ENCODE measurements around the gene ACYP2.

Gene ACYP2

GRCh38 chr2:54207666-54208195, 92.3 kb downstream of the ACYP2 start:
- H3K4me3 Mint-ChIP-seq: no peak overlapping the region
- no peaks in the 10 kb centered on the region for H3K9me3 Mint-ChIP-seq
- H3K4me1 Mint-ChIP-seq (ENCODE audit: low read depth): no peaks in the 10 kb centered on the region
- no peaks in the 10 kb centered on the region for H3K27me3 Mint-ChIP-seq (ENCODE audit: low read depth)
- no peaks in the 10 kb centered on the region for H3K36me3 Mint-ChIP-seq (ENCODE audit: low read depth)
- H3K27ac Mint-ChIP-seq: no peak overlapping the region

DNA sequence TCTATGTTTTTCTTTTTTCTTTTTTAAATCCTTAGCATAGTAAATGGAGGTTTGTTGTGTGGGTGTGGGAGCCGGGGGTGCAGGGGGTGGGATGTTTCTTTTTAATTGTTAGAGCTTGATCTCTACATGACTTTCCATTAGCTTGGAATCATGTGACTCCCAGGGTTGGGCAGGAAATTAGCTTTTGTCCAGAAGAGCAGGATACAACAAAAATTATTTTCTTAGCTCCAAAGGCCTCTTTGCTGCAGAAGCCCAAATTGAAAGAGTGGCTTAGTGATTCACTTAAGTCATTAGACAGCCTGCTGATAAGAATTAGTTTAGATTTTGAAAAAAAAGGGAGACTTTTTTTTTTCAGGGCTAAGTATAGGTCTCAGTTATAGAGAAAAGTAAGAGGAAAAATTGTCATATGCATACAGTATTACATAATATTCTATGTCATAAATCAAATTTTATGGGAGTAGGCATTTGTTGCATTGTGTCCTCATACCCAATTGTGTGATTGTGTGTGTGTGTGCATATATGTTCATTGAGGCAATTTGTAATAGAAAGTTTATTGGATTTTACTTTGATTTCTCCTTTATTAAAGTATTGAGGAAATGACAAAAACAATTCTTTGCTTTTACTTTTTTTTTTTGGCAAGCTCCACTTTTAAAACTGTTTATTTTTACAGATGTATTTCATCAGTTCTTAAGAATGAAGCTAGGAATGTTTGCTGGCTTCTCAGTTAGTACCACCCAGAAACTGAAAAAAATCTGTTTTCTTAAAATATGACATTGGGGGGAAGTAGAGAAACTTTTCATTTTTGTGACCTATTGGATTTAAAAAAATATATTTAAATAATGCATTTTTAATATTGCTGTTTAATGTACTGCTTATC, 93.2 kb downstream of the ACYP2 start:
- H3K4me3 Mint-ChIP-seq: no peak overlapping the region
- H3K4me1 Mint-ChIP-seq (ENCODE audit: low read depth): no peaks in the 10 kb centered on the region
- H3K9me3 Mint-ChIP-seq: no peaks in the 10 kb centered on the region
- no peaks in the 10 kb centered on the region for H3K36me3 Mint-ChIP-seq (ENCODE audit: low read depth)
- no peak overlapping the region for H3K27ac Mint-ChIP-seq
- no peaks in the 10 kb centered on the region for H3K27me3 Mint-ChIP-seq (ENCODE audit: low read depth)

DNA sequence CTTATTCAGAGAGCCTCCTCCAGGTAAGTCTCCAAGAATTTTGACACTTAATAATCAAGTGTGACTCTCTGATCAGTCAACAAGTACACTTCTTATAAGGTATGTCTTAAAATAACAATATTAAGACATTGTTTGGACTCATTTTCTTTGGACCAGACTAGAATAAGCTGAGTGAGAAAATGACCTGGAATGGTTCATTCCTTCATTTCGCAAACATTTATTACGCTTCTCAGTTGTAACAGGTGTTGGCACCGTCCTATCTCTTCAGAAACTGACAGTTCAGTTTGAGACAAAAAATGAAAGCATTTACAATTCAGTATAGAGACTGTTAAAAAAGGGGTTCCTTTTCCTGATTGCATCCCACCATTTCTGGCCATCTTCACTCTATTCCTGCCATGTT, 94.0 kb downstream of the ACYP2 start:
- Mint-ChIP-seq H3K4me3 (no peak overlapping the region), H3K27me3 (ENCODE audit: low read depth) (no peaks in the 10 kb centered on the region)

GRCh38 chr2:54212456-54212855, 97.0 kb downstream of the ACYP2 start:
- Mint-ChIP-seq H3K9me3 (peaks cover 14% of the 10 kb centered on the region), H3K4me1 (ENCODE audit: low read depth) (no peaks in the 10 kb centered on the region), H3K36me3 (ENCODE audit: low read depth) (peaks cover 4% of the 10 kb centered on the region), H3K27ac (no peak overlapping the region), H3K4me3 (no peak overlapping the region), H3K27me3 (ENCODE audit: low read depth) (no peaks in the 10 kb centered on the region)

More for the DNA sequence above, 94.0 kb downstream of the ACYP2 start:
- Mint-ChIP-seq H3K4me1 (ENCODE audit: low read depth) (no peaks in the 10 kb centered on the region), H3K36me3 (ENCODE audit: low read depth) (peaks cover 4% of the 10 kb centered on the region), H3K9me3 (peaks cover 5% of the 10 kb centered on the region), H3K27ac (no peak overlapping the region)

DNA sequence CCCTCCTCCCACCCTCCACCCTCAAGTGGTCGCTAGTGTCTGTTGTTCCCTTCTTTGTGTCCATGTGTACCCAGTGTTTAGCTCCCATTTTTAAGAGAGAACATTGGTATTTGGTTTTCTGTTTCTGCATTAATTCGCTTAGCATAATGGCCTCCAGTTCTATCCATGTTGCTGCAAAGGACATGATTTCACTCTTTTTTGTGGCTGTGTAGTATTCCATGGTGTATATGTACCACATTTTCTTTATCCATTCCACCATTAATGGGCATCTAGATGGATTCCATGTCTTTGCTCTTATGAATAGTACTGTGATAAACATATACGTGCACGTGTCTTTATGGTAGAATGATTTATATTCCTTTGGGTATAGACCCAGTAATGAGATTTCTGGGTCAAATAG, 97.7 kb downstream of the ACYP2 start:
- H3K9me3 Mint-ChIP-seq: peaks cover 14% of the 10 kb centered on the region
- no peaks in the 10 kb centered on the region for H3K4me1 Mint-ChIP-seq (ENCODE audit: low read depth)
- no peaks in the 10 kb centered on the region for H3K27me3 Mint-ChIP-seq (ENCODE audit: low read depth)
- H3K36me3 Mint-ChIP-seq (ENCODE audit: low read depth): peaks cover 4% of the 10 kb centered on the region
- H3K4me3 Mint-ChIP-seq: no peak overlapping the region
- no peak overlapping the region for H3K27ac Mint-ChIP-seq

GRCh38 chr2:54224997-54225396, 109.6 kb downstream of the ACYP2 start:
- Mint-ChIP-seq H3K4me3 (no peak overlapping the region), H3K4me1 (ENCODE audit: low read depth) (peaks cover 9% of the 10 kb centered on the region)

DNA sequence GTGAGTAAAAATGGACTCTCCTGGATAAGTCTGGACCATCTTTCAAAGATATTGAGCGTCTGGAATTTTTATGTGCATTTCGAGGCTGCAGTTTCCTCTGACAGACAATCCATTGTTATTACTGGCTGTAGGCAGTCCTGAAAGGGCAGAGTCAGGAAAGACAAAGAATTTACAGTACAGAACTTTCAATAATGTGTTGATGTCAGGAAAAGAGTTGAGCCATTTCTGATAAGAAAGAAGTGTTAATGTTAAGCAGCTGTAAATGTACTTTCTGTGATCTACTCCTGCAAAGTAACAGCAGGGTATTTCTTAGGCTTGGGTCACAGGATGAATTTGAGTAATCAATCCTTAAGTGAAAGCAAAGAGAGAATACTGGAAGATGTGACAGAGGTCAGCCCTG, 110.8 kb downstream of the ACYP2 start:
- no peaks in the 10 kb centered on the region for H3K9me3 Mint-ChIP-seq
- H3K4me1 Mint-ChIP-seq (ENCODE audit: low read depth): peaks cover 9% of the 10 kb centered on the region
- H3K27ac Mint-ChIP-seq: no peak overlapping the region
- H3K36me3 Mint-ChIP-seq (ENCODE audit: low read depth): no peaks in the 10 kb centered on the region
- H3K27me3 Mint-ChIP-seq (ENCODE audit: low read depth): no peaks in the 10 kb centered on the region
- H3K4me3 Mint-ChIP-seq: no peak overlapping the region

More at GRCh38 chr2:54224997-54225396, 109.6 kb downstream of the ACYP2 start:
- Mint-ChIP-seq H3K36me3 (ENCODE audit: low read depth) (no peaks in the 10 kb centered on the region), H3K27ac (no peak overlapping the region), H3K27me3 (ENCODE audit: low read depth) (no peaks in the 10 kb centered on the region), H3K9me3 (no peaks in the 10 kb centered on the region)

- H3K27me3 Mint-ChIP-seq (ENCODE audit: low read depth): no peaks in the 10 kb centered on the region
These were observed 112.4 kb downstream of the ACYP2 start for GRCh38 chr2:54227798-54228197.

DNA sequence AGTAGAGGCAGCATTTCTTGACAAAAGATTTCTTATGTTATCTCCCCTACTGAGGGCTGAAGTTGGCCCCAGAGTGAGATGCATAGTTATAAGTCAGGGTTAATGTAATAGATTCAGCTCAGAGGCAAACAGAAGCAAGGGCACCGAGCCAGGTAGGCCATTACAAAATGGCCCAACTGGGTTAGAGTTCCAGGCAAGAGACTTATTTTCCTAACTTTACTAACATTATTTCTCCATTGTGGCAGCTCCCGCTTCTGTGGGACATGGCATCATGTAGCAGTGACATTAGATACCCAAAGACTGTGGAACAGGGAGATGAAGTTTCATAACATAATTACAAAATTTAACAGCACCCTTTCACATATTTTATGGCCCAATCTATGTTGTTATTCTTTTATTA, 113.5 kb downstream of the ACYP2 start:
- Mint-ChIP-seq H3K9me3 (peaks cover 6% of the 10 kb centered on the region), H3K36me3 (ENCODE audit: low read depth) (no peaks in the 10 kb centered on the region), H3K4me3 (no peak overlapping the region), H3K27ac (no peak overlapping the region), H3K4me1 (ENCODE audit: low read depth) (peaks cover 9% of the 10 kb centered on the region), H3K27me3 (ENCODE audit: low read depth) (no peaks in the 10 kb centered on the region)

More at GRCh38 chr2:54227798-54228197, 112.4 kb downstream of the ACYP2 start:
- H3K27ac Mint-ChIP-seq: no peak overlapping the region
- H3K36me3 Mint-ChIP-seq (ENCODE audit: low read depth): no peaks in the 10 kb centered on the region
- H3K9me3 Mint-ChIP-seq: peaks cover 6% of the 10 kb centered on the region
- no peak overlapping the region for H3K4me3 Mint-ChIP-seq
- H3K4me1 Mint-ChIP-seq (ENCODE audit: low read depth): peaks cover 9% of the 10 kb centered on the region

- peaks cover 4% of the 10 kb centered on the region for H3K4me1 Mint-ChIP-seq (ENCODE audit: low read depth)
- no peak overlapping the region for H3K4me3 Mint-ChIP-seq
- no peaks in the 10 kb centered on the region for H3K27me3 Mint-ChIP-seq (ENCODE audit: low read depth)
- H3K27ac Mint-ChIP-seq: no peak overlapping the region
- no peaks in the 10 kb centered on the region for H3K36me3 Mint-ChIP-seq (ENCODE audit: low read depth)
- peaks cover 6% of the 10 kb centered on the region for H3K9me3 Mint-ChIP-seq
These were observed 118.6 kb downstream of the ACYP2 start for GRCh38 chr2:54233832-54234649.

GRCh38 chr2:54237428-54237827, 122.0 kb downstream of the ACYP2 start:
- Mint-ChIP-seq H3K27me3 (ENCODE audit: low read depth) (no peaks in the 10 kb centered on the region), H3K27ac (no peak overlapping the region), H3K9me3 (peaks cover 3% of the 10 kb centered on the region), H3K36me3 (ENCODE audit: low read depth) (no peaks in the 10 kb centered on the region), H3K4me1 (ENCODE audit: low read depth) (no peaks in the 10 kb centered on the region), H3K4me3 (no peak overlapping the region)

GRCh38 chr2:54239427-54239826, 124.0 kb downstream of the ACYP2 start:
- H3K4me3 Mint-ChIP-seq: no peak overlapping the region
- H3K27me3 Mint-ChIP-seq (ENCODE audit: low read depth): no peaks in the 10 kb centered on the region
- no peaks in the 10 kb centered on the region for H3K36me3 Mint-ChIP-seq (ENCODE audit: low read depth)
- no peaks in the 10 kb centered on the region for H3K9me3 Mint-ChIP-seq
- H3K4me1 Mint-ChIP-seq (ENCODE audit: low read depth): no peaks in the 10 kb centered on the region
- no peak overlapping the region for H3K27ac Mint-ChIP-seq

GRCh38 chr2:54240515-54241469, 125.4 kb downstream of the ACYP2 start:
- no peaks in the 10 kb centered on the region for H3K4me1 Mint-ChIP-seq (ENCODE audit: low read depth)
- no peaks in the 10 kb centered on the region for H3K9me3 Mint-ChIP-seq
- H3K27me3 Mint-ChIP-seq (ENCODE audit: low read depth): no peaks in the 10 kb centered on the region
- no peaks in the 10 kb centered on the region for H3K36me3 Mint-ChIP-seq (ENCODE audit: low read depth)
- H3K4me3 Mint-ChIP-seq: no peak overlapping the region
- H3K27ac Mint-ChIP-seq: no peak overlapping the region

GRCh38 chr2:54247115-54247514, 131.7 kb downstream of the ACYP2 start:
- Mint-ChIP-seq H3K9me3 (no peaks in the 10 kb centered on the region), H3K4me3 (no peak overlapping the region), H3K36me3 (ENCODE audit: low read depth) (no peaks in the 10 kb centered on the region), H3K4me1 (ENCODE audit: low read depth) (no peaks in the 10 kb centered on the region), H3K27me3 (ENCODE audit: low read depth) (no peaks in the 10 kb centered on the region), H3K27ac (no peak overlapping the region)

All from T-helper 1 cell treated with Interleukin-12 subunit alpha and Interleukin-12 subunit beta and Interleukin-4 antibody, amounts not matched to agents 30 μg/mL and 1 μg/mL, for 36 hours (primary cell).